CD14-positive monocyte (primary cell): Measurements from ENCODE around the gene TTLL4. TPM values are rescaled to one million over a fixed set of nuclear protein-coding genes. Genes with fewer than 3 reads are reported as not detected.

Source experiments
- DNase-seq, 3 donors: peaks; one replicate each; pipeline ENCODE4 v3.0.0-alpha.2; 2011 to 2022
- H2AFZ ChIP-seq: 2 replicates; pipeline ENCODE4 v1.6.0; 2012; ENCODE audit warnings: mild to moderate bottlenecking, low read depth, low read length, inconsistent platforms; ENCODE audit not compliant: insufficient read depth, poor library complexity, severe bottlenecking
- H3K27ac ChIP-seq, 2 donors: 1 replicate in 1 of 2; 2 replicates in 1 of 2; pipeline ENCODE4 v1.5.1; 2012 to 2013; ENCODE audit warnings: low read length in 2 of 2, control low read depth in 1 of 2, inconsistent platforms in 1 of 2, low read depth in 1 of 2, mild to moderate bottlenecking in 1 of 2
- H3K27me3 ChIP-seq, 2 donors: one replicate each; pipeline versions ENCODE4 v1.6.0 to v1.6.1; 2011 to 2013; ENCODE audit warnings: low read length in 2 of 2; ENCODE audit not compliant: control insufficient read depth in 2 of 2, insufficient read depth in 2 of 2
- H3K36me3 ChIP-seq, 2 donors: replicated peaks in 1 of 2; 1 replicate in 1 of 2; 2 replicates in 1 of 2; pipeline versions ENCODE4 v1.5.1 to v1.6.1; 2012 to 2013; ENCODE audit warnings: low read length in 2 of 2, control low read depth in 1 of 2, inconsistent platforms in 1 of 2, mild to moderate bottlenecking in 1 of 2; ENCODE audit not compliant: insufficient read depth in 2 of 2, control insufficient read depth in 1 of 2
- H3K4me1 ChIP-seq, 2 donors: 1 replicate in 1 of 2; 2 replicates in 1 of 2; pipeline versions ENCODE4 v1.5.1 to v1.6.1; 2012 to 2013; ENCODE audit warnings: low read length in 2 of 2, control low read depth in 1 of 2, inconsistent platforms in 1 of 2, mild to moderate bottlenecking in 1 of 2, moderate library complexity in 1 of 2; ENCODE audit not compliant: insufficient read depth in 2 of 2, control insufficient read depth in 1 of 2
- H3K4me2 ChIP-seq: replicated peaks from 2 replicates; pipeline ENCODE3; 2012; ENCODE audit warnings: low read length, moderate library complexity, mild to moderate bottlenecking; ENCODE audit not compliant: poor library complexity, severe bottlenecking; ENCODE audit errors: extremely low read depth
- H3K4me3 ChIP-seq, 3 experiments: fragments of 200-600 bp in 1 of 3; sonication (generic) in 1 of 3; replicated peaks in 1 of 3; 1 replicate in 2 of 3; 2 replicates in 1 of 3; pipeline ENCODE4 v1.5.1; 2011 to 2013; ENCODE audit warnings: low read length in 3 of 3, mild to moderate bottlenecking in 3 of 3, control low read depth in 2 of 3, low read depth in 2 of 3, inconsistent platforms in 1 of 3, moderate library complexity in 1 of 3
- H3K79me2 ChIP-seq: 2 replicates; pipeline ENCODE4 v1.6.0; 2012; ENCODE audit warnings: mild to moderate bottlenecking, control low read depth, inconsistent platforms, low read length, moderate library complexity; ENCODE audit not compliant: insufficient read depth
- H3K9ac ChIP-seq: 2 replicates; pipeline ENCODE4 v1.6.0; 2017; ENCODE audit warnings: low read length, mild to moderate bottlenecking; ENCODE audit not compliant: insufficient read depth, poor library complexity, severe bottlenecking
- H3K9me3 ChIP-seq, 2 donors: replicated peaks in 1 of 2; 1 replicate in 1 of 2; 2 replicates in 1 of 2; pipeline versions ENCODE4 v1.5.1 to v1.6.1; 2012 to 2013; ENCODE audit warnings: low read length in 2 of 2, control low read depth in 1 of 2; ENCODE audit not compliant: control insufficient read depth in 1 of 2, insufficient read depth in 1 of 2
- H4K20me1 ChIP-seq: 2 replicates; pipeline ENCODE4 v1.6.0; 2012; ENCODE audit warnings: mild to moderate bottlenecking, low read length, control low read depth, moderate library complexity; ENCODE audit not compliant: insufficient read depth
- H3K27ac Mint-ChIP-seq, 7 donors: one replicate each; pipeline ENCODE4 v1.8.0; 2020; ENCODE audit warnings: mild to moderate bottlenecking in 7 of 7, mixed read lengths in 7 of 7, moderate library complexity in 6 of 7, inconsistent platforms in 2 of 7
- H3K27me3 Mint-ChIP-seq, 3 donors: one replicate each; pipeline ENCODE4 v1.8.0; 2021 to 2022; ENCODE audit warnings: low read depth in 3 of 3, mild to moderate bottlenecking in 3 of 3, mixed read lengths in 3 of 3, moderate library complexity in 3 of 3, inconsistent platforms in 1 of 3
- H3K36me3 Mint-ChIP-seq, 2 donors: one replicate each; pipeline ENCODE4 v1.8.0; 2020; ENCODE audit warnings: mixed read lengths in 2 of 2, inconsistent platforms in 1 of 2, mild to moderate bottlenecking in 1 of 2
- H3K4me1 Mint-ChIP-seq: one replicate; pipeline ENCODE4 v1.8.0; 2020; ENCODE audit warnings: mild to moderate bottlenecking, mixed read lengths
- H3K4me3 Mint-ChIP-seq, 2 donors: one replicate each; pipeline ENCODE4 v1.8.0; 2020; ENCODE audit warnings: mild to moderate bottlenecking in 2 of 2, mixed read lengths in 2 of 2, moderate library complexity in 1 of 2
- H3K9me3 Mint-ChIP-seq, 7 donors: one replicate each; pipeline ENCODE4 v1.8.0; 2020 to 2022; ENCODE audit warnings: mixed read lengths in 7 of 7, mild to moderate bottlenecking in 6 of 7, moderate library complexity in 6 of 7, inconsistent platforms in 2 of 7
- CTCF ChIP-seq: fragments of 200-600 bp; IDR thresholded peaks from one replicate; pipeline ENCODE4 v1.8.0; 2022; ENCODE audit warnings: antibody characterized with exemption, mild to moderate bottlenecking
- WGBS: methylation state at CpG from one replicate; pipeline ENCODE4 v1.1.5; 2013; ENCODE audit warnings: missing lambda C conversion rate; ENCODE audit not compliant: insufficient coverage; 5-methylcytosine and 5-hydroxymethylcytosine counted together
- intact Hi-C, 2 donors: fragments of 100-400 bp; cut with micrococcal nuclease; formaldehyde crosslinking; loops; one replicate each; pipeline versions ENCODE4 v1.15.0 to v1.15.1; 2023
- polyA plus RNA-seq, 3 donors: library from polyadenylated mRNA; depleted of rRNA in 1 of 3; unstranded in 2 of 3; stranded (reverse) in 1 of 3; fragments of 300-500 nt in 2 of 3; fragments of >200 nt in 1 of 3; fragmentation: Illumina TruSeq in 2 of 3; gene quantifications; 1 replicate in 2 of 3; 2 replicates in 1 of 3; pipeline ENCODE4 v1.2.3, GENCODE V29; 2012 to 2021

The TTLL4 gene
- polyA plus RNA-seq, 3 donors: 13.5 to 90.2 (median 16.3) TPM

GRCh38 chr2:218746470-218746795 lies 35.8 kb downstream of the TTLL4 start:
- H3K27ac Mint-ChIP-seq: peak overlapping the region; percentile 96 to 100 (median 100)
- H3K4me3 Mint-ChIP-seq: no peak overlapping the region
- H4K20me1 ChIP-seq: no peaks in the 10 kb centered on the region
- peaks cover 72 to 80% of the 10 kb centered on the region in 2 donors for H3K4me1 ChIP-seq
- H2AFZ ChIP-seq: no peak overlapping the region
- H3K4me2 ChIP-seq: no peak overlapping the region
- H3K4me1 Mint-ChIP-seq: peaks cover 70% of the 10 kb centered on the region
- TF ChIP-seq CTCF: no peak
- H3K9me3 ChIP-seq: no peaks in the 10 kb centered on the region
- H3K9me3 Mint-ChIP-seq: peaks cover 0 to 5% (median 1%) of the 10 kb centered on the region in 7 donors
- no peak for DNase-seq
- H3K9ac ChIP-seq: no peak overlapping the region
- H3K27ac ChIP-seq: peak overlapping the region in 1 of 2 donors; percentile 98
- H3K79me2 ChIP-seq: peaks cover 12% of the 10 kb centered on the region
- peaks cover 45 to 49% of the 10 kb centered on the region in 2 donors for H3K36me3 ChIP-seq
- H3K27me3 ChIP-seq: no peaks in the 10 kb centered on the region
- peaks cover 0 to 3% (median 2%) of the 10 kb centered on the region in 3 donors for H3K27me3 Mint-ChIP-seq
- no CpG with 5 or more reads among the region's 1 CpG for WGBS
- H3K4me3 ChIP-seq: peak overlapping the region in 1 of 3 experiments; percentile 6
- peaks cover 71 to 82% of the 10 kb centered on the region in 2 donors for H3K36me3 Mint-ChIP-seq
- intact Hi-C loops: loop anchor here in 1 of 2 donors (5.0 kb wide), 2 partner anchors 36 to 76 kb away; partner anchors contain the start of gene CYP27A1

- Histone ChIP-seq H3K27me3 (no peaks in the 10 kb centered on the region), H2AFZ (no peak overlapping the region), H3K4me3 (no peak overlapping the region), H3K9me3 (no peaks in the 10 kb centered on the region), H3K4me1 (peaks cover 70 to 77% of the 10 kb centered on the region in 2 donors), H3K27ac (peak overlapping the region in 1 of 2 donors; percentile 98), H4K20me1 (no peaks in the 10 kb centered on the region), H3K79me2 (peaks cover 12% of the 10 kb centered on the region), H3K4me2 (no peak overlapping the region), H3K36me3 (peaks cover 45 to 52% of the 10 kb centered on the region in 2 donors), H3K9ac (no peak overlapping the region)
- peaks cover 72 to 82% of the 10 kb centered on the region in 2 donors for H3K36me3 Mint-ChIP-seq
- peaks cover 0 to 3% (median 2%) of the 10 kb centered on the region in 3 donors for H3K27me3 Mint-ChIP-seq
- no peak for TF ChIP-seq CTCF
- no peak overlapping the region for H3K4me3 Mint-ChIP-seq
- peaks cover 70% of the 10 kb centered on the region for H3K4me1 Mint-ChIP-seq
- intact Hi-C loops: loop anchor here in 1 of 2 donors (5.0 kb wide), 2 partner anchors 35 to 75 kb away; partner anchors contain the start of gene CYP27A1
- WGBS: 100% methylated on average over 2 of the region's 10 CpGs
- peak overlapping the region in 6 of 7 donors; percentile 32 to 100 (median 84) for H3K27ac Mint-ChIP-seq
- peaks cover 0 to 5% (median 1%) of the 10 kb centered on the region in 7 donors for H3K9me3 Mint-ChIP-seq
- no peak for DNase-seq
These were observed 36.3 kb downstream of the TTLL4 start for GRCh38 chr2:218746960-218747359.
